ENCODE measurements around the gene MARVELD1.

The MARVELD1 gene

DNA sequence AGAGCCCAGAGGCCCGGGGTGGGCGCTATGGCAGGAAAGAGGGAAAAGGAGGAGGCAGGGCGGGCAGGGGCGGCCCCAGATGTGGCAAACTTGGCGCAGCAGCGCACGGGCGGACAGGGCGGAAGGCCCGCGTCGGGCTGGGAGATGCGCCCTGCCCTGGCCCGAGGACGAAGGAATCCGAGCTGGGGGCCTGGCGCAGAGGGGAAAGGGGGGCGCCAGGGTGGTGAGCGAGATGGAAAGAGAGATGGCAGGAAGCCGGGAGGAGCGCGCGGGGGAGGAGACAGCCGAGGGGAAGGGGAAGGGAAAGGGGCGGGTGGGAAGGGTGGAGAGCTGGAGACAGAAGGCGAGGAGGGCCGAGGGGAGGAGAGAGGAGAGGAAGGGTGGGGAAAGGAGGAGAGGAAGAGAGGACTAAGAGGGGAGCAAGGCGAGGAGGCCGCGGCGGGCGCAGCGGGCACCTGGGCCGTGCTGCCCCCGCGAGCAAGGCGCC, at the start of gene MARVELD1:
Gene MARVELD1, plus strand, starts transcription at position 392 of the 487 bp plus-strand sequence. CDS start 147 bp downstream, outside the sequence.
- TF ChIP-seq, protein P1, sequence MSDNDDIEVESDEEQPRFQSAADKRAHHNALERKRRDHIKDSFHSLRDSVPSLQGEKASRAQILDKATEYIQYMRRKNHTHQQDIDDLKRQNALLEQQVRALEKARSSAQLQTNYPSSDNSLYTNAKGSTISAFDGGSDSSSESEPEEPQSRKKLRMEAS (IDR thresholded peaks at IDR 0.05; ENCODE audit: low read depth, low read length): no peak
- TF ChIP-seq, protein P2, sequence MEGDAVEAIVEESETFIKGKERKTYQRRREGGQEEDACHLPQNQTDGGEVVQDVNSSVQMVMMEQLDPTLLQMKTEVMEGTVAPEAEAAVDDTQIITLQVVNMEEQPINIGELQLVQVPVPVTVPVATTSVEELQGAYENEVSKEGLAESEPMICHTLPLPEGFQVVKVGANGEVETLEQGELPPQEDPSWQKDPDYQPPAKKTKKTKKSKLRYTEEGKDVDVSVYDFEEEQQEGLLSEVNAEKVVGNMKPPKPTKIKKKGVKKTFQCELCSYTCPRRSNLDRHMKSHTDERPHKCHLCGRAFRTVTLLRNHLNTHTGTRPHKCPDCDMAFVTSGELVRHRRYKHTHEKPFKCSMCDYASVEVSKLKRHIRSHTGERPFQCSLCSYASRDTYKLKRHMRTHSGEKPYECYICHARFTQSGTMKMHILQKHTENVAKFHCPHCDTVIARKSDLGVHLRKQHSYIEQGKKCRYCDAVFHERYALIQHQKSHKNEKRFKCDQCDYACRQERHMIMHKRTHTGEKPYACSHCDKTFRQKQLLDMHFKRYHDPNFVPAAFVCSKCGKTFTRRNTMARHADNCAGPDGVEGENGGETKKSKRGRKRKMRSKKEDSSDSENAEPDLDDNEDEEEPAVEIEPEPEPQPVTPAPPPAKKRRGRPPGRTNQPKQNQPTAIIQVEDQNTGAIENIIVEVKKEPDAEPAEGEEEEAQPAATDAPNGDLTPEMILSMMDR (IDR thresholded peaks at IDR 0.05; ENCODE audit: low read depth, low read length): no peak
- no peak for TF ChIP-seq MYC (IDR thresholded peaks at IDR 0.05; ENCODE audit: low read depth, low read length)
- no peak for TF ChIP-seq POLR2A (IDR thresholded peaks at IDR 0.05; ENCODE audit: extremely low read depth, insufficient read length)
- H3K4me3 ChIP-seq (ENCODE audit: low read depth, low read length): peak within 1 kb of the TSS; percentile 77
- DNase-seq (ENCODE audit: low read depth): peak; percentile 79

DNA sequence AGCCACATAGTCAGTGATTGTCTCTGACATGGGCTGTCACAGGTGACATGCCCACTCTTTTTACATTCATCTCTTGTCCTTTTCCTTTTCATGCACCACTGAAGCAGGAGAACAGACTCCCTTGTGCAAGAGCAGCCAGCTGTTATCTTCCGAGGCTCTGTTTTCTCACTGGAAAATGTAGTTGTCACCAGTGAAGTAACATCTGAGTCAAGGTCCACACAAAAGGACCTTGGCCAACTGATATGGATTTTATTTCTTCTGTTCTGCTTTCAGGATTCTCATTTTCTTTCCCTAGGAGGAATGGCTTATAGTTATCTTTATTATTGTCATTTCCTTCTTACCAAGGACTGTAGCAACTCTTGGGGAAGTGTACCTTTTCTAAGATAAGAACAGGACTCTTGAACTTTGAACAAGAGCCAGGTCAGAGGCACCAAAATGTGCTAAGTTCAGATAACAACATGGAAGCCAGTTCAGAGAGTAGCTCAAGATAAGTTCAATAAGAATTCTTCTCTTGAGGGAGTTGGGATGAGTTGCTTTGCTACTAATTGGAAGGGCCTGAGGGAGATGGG, 49.2 kb upstream of the MARVELD1 start:
- H3K4me3 ChIP-seq (ENCODE audit: low read depth, low read length): no peak overlapping the region
- DNase-seq (ENCODE audit: low read depth): no peak
- TF ChIP-seq POLR2A (IDR thresholded peaks at IDR 0.05; ENCODE audit: extremely low read depth, insufficient read length): no peak
- no peak for TF ChIP-seq MYC (IDR thresholded peaks at IDR 0.05; ENCODE audit: low read depth, low read length)
- TF ChIP-seq, protein P1 (IDR thresholded peaks at IDR 0.05; ENCODE audit: low read depth, low read length): no peak
- TF ChIP-seq, protein P2 (IDR thresholded peaks at IDR 0.05; ENCODE audit: low read depth, low read length): no peak

DNA sequence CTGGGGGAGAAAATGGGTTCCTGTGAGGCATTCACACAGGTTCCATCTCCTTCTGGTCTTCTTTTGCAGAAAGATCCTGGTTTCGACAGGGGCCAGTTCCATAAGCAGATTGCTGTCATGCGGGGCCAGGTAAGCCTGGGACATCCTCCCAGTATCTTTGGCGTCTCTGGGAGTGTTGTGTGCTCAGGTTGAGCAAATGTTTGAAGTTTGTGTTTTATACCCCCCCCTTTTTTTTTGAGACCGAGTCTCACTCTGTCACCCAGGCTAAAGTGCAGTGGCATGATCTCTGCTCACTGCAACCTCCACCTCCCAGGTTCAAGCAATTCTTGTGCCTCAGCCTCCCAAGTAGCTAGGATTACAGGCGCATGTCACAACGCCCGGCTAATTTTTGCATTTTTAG, 46.5 kb upstream of the MARVELD1 start:
- TF ChIP-seq, protein P1 (IDR thresholded peaks at IDR 0.05; ENCODE audit: low read depth, low read length): no peak
- TF ChIP-seq, protein P2 (IDR thresholded peaks at IDR 0.05; ENCODE audit: low read depth, low read length): no peak
- no peak for TF ChIP-seq POLR2A (IDR thresholded peaks at IDR 0.05; ENCODE audit: extremely low read depth, insufficient read length)
- no peak for DNase-seq (ENCODE audit: low read depth)
- H3K4me3 ChIP-seq (ENCODE audit: low read depth, low read length): no peak overlapping the region

DNA sequence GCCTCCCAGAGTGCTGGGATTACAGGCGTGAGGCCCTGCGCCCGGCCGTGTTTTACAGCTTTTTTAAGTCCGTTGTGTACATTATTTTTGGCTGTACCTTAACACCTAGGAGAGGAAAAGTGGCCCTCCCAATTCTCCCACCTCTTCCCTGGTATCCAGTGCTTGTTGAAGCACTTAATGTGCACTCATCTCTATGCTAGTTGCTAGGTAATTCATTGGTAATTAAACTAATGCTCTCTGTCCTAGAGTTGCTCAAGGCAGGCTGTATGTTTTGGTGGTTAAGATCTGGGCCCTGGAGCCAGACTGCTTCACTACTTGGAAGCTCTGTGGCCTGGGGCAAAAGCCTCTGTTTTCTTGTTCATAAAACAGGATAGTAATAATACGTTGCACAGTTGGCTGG, 46.1 kb upstream of the MARVELD1 start:
- no peak overlapping the region for H3K4me3 ChIP-seq (ENCODE audit: low read depth, low read length)
- TF ChIP-seq, protein P1 (IDR thresholded peaks at IDR 0.05; ENCODE audit: low read depth, low read length): no peak
- TF ChIP-seq MYC (IDR thresholded peaks at IDR 0.05; ENCODE audit: low read depth, low read length): no peak
- TF ChIP-seq POLR2A (IDR thresholded peaks at IDR 0.05; ENCODE audit: extremely low read depth, insufficient read length): no peak
- TF ChIP-seq, protein P2 (IDR thresholded peaks at IDR 0.05; ENCODE audit: low read depth, low read length): no peak
- DNase-seq (ENCODE audit: low read depth): no peak

DNA sequence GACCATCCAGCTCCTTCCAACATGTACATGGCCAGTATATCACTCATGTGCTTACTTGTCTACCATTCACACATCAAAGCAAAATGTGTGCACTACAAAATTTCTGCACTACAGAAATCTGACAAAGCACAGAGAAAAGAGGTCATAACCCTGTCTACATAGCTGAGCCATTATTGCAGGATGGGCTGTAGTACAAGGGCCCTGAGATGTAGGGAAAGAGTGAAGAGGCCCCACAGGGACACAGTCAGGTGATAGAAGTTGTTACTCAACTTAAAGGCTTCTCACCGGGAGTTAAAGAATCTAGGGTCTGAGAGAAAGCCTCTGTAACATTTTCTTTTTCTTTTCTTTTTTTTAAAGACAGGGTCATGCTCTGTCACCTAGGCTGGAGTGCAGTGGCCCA, 44.0 kb upstream of the MARVELD1 start:
- TF ChIP-seq POLR2A (IDR thresholded peaks at IDR 0.05; ENCODE audit: extremely low read depth, insufficient read length) (no peak), MYC (IDR thresholded peaks at IDR 0.05; ENCODE audit: low read depth, low read length) (no peak)
- TF ChIP-seq, protein P2 (IDR thresholded peaks at IDR 0.05; ENCODE audit: low read depth, low read length): no peak
- TF ChIP-seq, protein P1 (IDR thresholded peaks at IDR 0.05; ENCODE audit: low read depth, low read length): no peak
- DNase-seq (ENCODE audit: low read depth): no peak
- no peak overlapping the region for H3K4me3 ChIP-seq (ENCODE audit: low read depth, low read length)

Measured in NB4 (cell line).